Osteoblast (primary cell): ENCODE results near the gene RNF212. TPM values are rescaled to one million over a fixed set of nuclear protein-coding genes. Genes with fewer than 3 reads are reported as not detected.

Experiments
- DNase-seq: peaks from one replicate; pipeline ENCODE4 v3.0.0; 2011; ENCODE audit warnings: low spot score, mixed read lengths; ENCODE audit not compliant: insufficient read length; ENCODE audit errors: missing footprints
- H2AFZ ChIP-seq: 2 replicates; pipeline ENCODE4 v1.6.0; 2011; ENCODE audit warnings: mild to moderate bottlenecking, low read length
- H3K27ac ChIP-seq: 2 replicates; pipeline ENCODE4 v1.5.1; 2011; ENCODE audit warnings: mild to moderate bottlenecking, low read depth, low read length, moderate library complexity
- H3K27me3 ChIP-seq: 2 replicates; pipeline ENCODE4 v1.6.0; 2012; ENCODE audit warnings: mild to moderate bottlenecking, control low read depth, inconsistent platforms, low read length, moderate library complexity; ENCODE audit not compliant: insufficient read depth
- H3K36me3 ChIP-seq: 2 replicates; pipeline ENCODE4 v1.5.1; 2011; ENCODE audit warnings: mild to moderate bottlenecking, low read length, control low read depth, moderate library complexity; ENCODE audit not compliant: insufficient read depth
- H3K4me1 ChIP-seq: 2 replicates; pipeline ENCODE4 v1.5.1; 2011; ENCODE audit warnings: mild to moderate bottlenecking, low read length, control low read depth, moderate library complexity; ENCODE audit not compliant: insufficient read depth
- H3K4me2 ChIP-seq: 2 replicates; pipeline ENCODE4 v1.6.0; 2011; ENCODE audit warnings: mild to moderate bottlenecking, low read length; ENCODE audit not compliant: insufficient read depth
- H3K4me3 ChIP-seq: fragments of 200-600 bp; sonication (generic); 3 replicates; pipeline ENCODE4 v1.5.1; 2012; ENCODE audit warnings: mild to moderate bottlenecking, low read length, inconsistent platforms; ENCODE audit not compliant: insufficient read depth
- H3K79me2 ChIP-seq: 2 replicates; pipeline ENCODE4 v1.6.0; 2012; ENCODE audit warnings: mild to moderate bottlenecking, low read length, control low read depth, inconsistent platforms; ENCODE audit not compliant: insufficient read depth
- H3K9me3 ChIP-seq: 2 replicates; pipeline ENCODE4 v1.5.1; 2011; ENCODE audit warnings: low read depth, low read length, control low read depth
- H4K20me1 ChIP-seq: 2 replicates; pipeline ENCODE4 v1.6.0; 2012; ENCODE audit warnings: mild to moderate bottlenecking, low read length, control low read depth; ENCODE audit not compliant: insufficient read depth
- total RNA-seq: library from RNA; depleted of rRNA; stranded (reverse); fragments of >200 nt; gene quantifications from 2 replicates; pipeline ENCODE4 v1.2.3, GENCODE V29; 2012
- TF ChIP-seq, protein P1 (sequence below): IDR thresholded peaks from 2 replicates; pipeline ENCODE4 v1.5.1; 2011; ENCODE audit warnings: mild to moderate bottlenecking, low read depth, low read length, moderate library complexity; ENCODE audit errors: extremely low read depth

Gene RNF212
- total RNA-seq, 1 donor = 7.6 TPM

DNA sequence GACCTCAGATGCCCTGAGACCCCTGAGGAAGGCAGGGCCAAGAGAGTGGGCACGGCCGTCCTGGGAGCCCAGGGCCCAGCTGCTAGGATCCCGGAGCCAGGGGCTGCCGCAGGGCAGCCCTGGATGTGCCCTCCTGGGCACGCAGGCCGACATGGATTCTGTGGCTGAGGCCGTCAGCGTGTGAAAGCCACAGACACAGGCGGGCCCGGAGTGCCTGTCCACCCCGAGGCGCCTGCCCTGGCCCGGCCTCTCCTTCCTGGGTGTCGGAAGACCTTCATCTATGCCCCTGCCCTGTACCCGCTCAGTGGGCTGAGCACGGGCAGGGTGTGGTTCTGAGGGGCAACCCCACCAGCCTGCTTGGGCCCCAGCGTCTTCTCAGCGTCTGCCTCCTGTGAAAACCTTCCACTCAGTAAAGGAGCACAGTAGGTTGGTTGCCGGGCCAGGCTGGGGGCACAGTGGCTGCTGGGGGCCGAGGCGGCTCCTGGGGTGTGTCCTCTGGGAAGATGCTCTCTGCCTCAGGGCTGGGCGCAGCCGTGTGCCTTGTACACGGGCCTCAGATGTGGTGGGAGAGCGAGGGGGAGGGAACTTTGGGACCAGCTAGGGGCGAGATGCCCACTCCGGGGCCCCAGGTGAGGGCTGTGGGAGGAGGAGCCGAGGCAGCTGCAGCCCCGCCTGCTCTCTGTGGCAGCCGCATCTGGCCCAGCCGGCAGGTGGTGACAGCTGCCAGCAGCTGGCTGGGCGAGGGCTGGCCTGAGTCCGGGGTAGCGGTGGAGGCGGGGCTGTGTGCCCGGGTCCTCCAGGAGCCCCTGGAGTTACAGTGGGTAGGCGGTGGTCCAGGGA lies 81.2 kb downstream of the RNF212 start:
- Histone ChIP-seq H3K79me2 (no peaks in the 10 kb centered on the region), H3K27me3 (no peaks in the 10 kb centered on the region), H3K4me2 (no peak overlapping the region), H3K4me1 (peaks cover 11% of the 10 kb centered on the region), H3K9me3 (no peaks in the 10 kb centered on the region), H4K20me1 (no peaks in the 10 kb centered on the region), H3K27ac (no peak overlapping the region), H3K36me3 (no peaks in the 10 kb centered on the region), H2AFZ (no peak overlapping the region), H3K4me3 (no peak overlapping the region)
- DNase-seq = no peak
- TF ChIP-seq, protein P1, sequence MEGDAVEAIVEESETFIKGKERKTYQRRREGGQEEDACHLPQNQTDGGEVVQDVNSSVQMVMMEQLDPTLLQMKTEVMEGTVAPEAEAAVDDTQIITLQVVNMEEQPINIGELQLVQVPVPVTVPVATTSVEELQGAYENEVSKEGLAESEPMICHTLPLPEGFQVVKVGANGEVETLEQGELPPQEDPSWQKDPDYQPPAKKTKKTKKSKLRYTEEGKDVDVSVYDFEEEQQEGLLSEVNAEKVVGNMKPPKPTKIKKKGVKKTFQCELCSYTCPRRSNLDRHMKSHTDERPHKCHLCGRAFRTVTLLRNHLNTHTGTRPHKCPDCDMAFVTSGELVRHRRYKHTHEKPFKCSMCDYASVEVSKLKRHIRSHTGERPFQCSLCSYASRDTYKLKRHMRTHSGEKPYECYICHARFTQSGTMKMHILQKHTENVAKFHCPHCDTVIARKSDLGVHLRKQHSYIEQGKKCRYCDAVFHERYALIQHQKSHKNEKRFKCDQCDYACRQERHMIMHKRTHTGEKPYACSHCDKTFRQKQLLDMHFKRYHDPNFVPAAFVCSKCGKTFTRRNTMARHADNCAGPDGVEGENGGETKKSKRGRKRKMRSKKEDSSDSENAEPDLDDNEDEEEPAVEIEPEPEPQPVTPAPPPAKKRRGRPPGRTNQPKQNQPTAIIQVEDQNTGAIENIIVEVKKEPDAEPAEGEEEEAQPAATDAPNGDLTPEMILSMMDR = no peak

DNA sequence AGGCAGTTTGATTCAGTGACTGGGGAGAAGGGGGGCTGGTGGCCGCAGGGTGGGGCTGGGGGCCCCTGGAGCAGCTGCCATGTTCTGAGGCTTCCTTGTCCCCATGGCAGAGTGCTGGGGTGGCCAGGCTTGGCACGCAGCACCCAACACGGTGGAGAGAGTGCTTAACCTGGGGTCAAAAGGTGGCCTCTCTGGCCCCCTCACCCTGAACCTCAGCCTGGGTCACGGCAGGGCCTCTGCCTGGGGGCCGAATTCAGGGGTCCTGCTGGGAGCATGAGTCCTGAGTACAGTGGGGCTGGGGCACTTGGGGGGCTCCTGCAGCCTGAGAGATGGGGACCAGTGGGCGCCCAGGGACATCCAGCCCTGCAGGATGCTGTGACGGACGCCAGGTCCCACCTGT lies 82.0 kb downstream of the RNF212 start:
- H3K79me2 ChIP-seq = no peaks in the 10 kb centered on the region
- no peak for DNase-seq
- no peak overlapping the region for H3K4me2 ChIP-seq
- no peak overlapping the region for H3K4me3 ChIP-seq
- H4K20me1 ChIP-seq = no peaks in the 10 kb centered on the region
- H3K4me1 ChIP-seq = peaks cover 11% of the 10 kb centered on the region
- no peaks in the 10 kb centered on the region for H3K9me3 ChIP-seq
- H3K27me3 ChIP-seq = no peaks in the 10 kb centered on the region
- TF ChIP-seq, protein P1 = no peak
- no peak overlapping the region for H3K27ac ChIP-seq
- H3K36me3 ChIP-seq = no peaks in the 10 kb centered on the region
- no peak overlapping the region for H2AFZ ChIP-seq

DNA sequence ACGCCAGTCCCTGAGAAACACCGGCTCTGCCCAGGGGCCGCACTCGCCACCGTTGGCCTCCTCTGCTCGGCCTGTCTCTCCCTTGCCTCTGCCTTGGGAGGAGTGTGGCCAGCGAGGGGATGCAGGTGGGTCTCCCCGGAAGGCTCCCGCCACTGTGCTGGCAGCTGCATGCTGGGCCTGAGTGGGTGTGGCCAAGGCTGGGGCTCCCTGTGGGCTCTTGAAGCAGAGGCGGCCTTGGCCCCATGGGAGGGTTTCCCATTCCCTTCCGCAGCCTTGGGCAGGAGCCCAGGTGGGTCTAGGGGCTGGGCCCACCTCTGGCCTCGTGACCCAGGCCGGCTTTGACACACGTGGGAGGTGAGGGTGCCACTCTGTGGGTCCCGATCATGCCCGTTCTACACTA lies 82.8 kb downstream of the RNF212 start:
- Histone ChIP-seq H4K20me1 (no peaks in the 10 kb centered on the region), H3K27ac (no peak overlapping the region), H3K27me3 (no peaks in the 10 kb centered on the region), H3K4me3 (no peak overlapping the region), H3K4me2 (no peak overlapping the region), H2AFZ (no peak overlapping the region), H3K79me2 (no peaks in the 10 kb centered on the region), H3K36me3 (peaks cover 6% of the 10 kb centered on the region), H3K4me1 (peaks cover 11% of the 10 kb centered on the region), H3K9me3 (no peaks in the 10 kb centered on the region)
- no peak for DNase-seq
- TF ChIP-seq, protein P1 = no peak

DNA sequence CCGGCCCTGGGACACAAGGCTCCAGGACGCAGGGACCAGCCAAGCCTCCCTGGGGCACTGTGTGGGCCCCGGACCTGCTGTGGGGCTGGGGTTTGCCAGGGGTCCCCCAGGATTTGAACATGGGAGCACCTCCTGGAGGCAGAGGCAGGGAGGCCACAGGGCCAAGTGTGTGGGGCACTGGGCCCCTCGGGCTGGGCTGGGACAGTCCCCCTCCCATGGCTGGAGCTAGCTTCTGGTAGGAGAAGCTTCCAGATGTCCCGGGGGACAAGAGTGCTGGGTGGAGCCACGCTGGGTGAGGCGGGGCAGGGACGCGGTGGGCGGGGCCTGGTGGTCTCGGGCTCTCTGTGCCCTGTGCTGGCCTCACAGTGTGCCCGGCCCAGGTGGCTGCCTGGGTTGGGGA lies 83.3 kb downstream of the RNF212 start:
- Histone ChIP-seq H3K27ac (no peak overlapping the region), H4K20me1 (no peaks in the 10 kb centered on the region), H3K9me3 (no peaks in the 10 kb centered on the region), H3K4me2 (no peak overlapping the region), H2AFZ (no peak overlapping the region), H3K27me3 (no peaks in the 10 kb centered on the region), H3K36me3 (peaks cover 8% of the 10 kb centered on the region), H3K79me2 (no peaks in the 10 kb centered on the region), H3K4me1 (peaks cover 11% of the 10 kb centered on the region), H3K4me3 (no peak overlapping the region)
- TF ChIP-seq, protein P1 = no peak
- DNase-seq = no peak
